Chondrocyte (in vitro differentiated cells): ENCODE data around the gene SLC25A21. TPM values are rescaled to one million over a fixed set of nuclear protein-coding genes. Genes with fewer than 3 reads are reported as not detected.

Experiments
- DNase-seq: peaks from one replicate; pipeline ENCODE4 v3.0.0; 2021; ENCODE audit warnings: mixed read lengths, low spot score
- H3K27ac Mint-ChIP-seq: one replicate; pipeline ENCODE4 v1.8.0; 2021; ENCODE audit warnings: mild to moderate bottlenecking, moderate library complexity, mixed read lengths; ENCODE audit not compliant: unreplicated experiment
- H3K27me3 Mint-ChIP-seq: 2 replicates; pipeline ENCODE4 v1.8.0; 2021; ENCODE audit warnings: low read depth, mixed read lengths
- H3K36me3 Mint-ChIP-seq: 2 replicates; pipeline ENCODE4 v1.8.0; 2021; ENCODE audit warnings: low read depth, mixed read lengths
- H3K4me1 Mint-ChIP-seq: 2 replicates; pipeline ENCODE4 v1.8.0; 2021; ENCODE audit warnings: low read depth, mild to moderate bottlenecking, mixed read lengths
- H3K4me3 Mint-ChIP-seq: one replicate; pipeline ENCODE4 v1.8.0; 2021; ENCODE audit warnings: mild to moderate bottlenecking, moderate library complexity, mixed read lengths; ENCODE audit not compliant: unreplicated experiment
- H3K9me3 Mint-ChIP-seq: 2 replicates; pipeline ENCODE4 v1.8.0; 2021; ENCODE audit warnings: low read depth, mixed read lengths
- CTCF ChIP-seq: fragments of 200-600 bp; sonication (generic); IDR thresholded peaks from 2 replicates; pipeline ENCODE4 v1.5.0; 2021; ENCODE audit warnings: antibody characterized with exemption, mild to moderate bottlenecking, moderate library complexity
- total RNA-seq: library from RNA; stranded (reverse); gene quantifications from 3 replicates; pipeline ENCODE4 v1.2.1, GENCODE V29; 2021

Gene SLC25A21
- total RNA-seq, 1 donor from 2014 or later, result 0.22 TPM

- no peak for DNase-seq
- Mint-ChIP-seq H3K4me1 (peaks cover 8% of the 10 kb centered on the region), H3K36me3 (no peaks in the 10 kb centered on the region), H3K4me3 (no peak overlapping the region), H3K27me3 (peaks cover 8% of the 10 kb centered on the region), H3K27ac (no peak overlapping the region), H3K9me3 (no peaks in the 10 kb centered on the region)
- TF ChIP-seq CTCF, result no peak
These were observed 227.9 kb downstream of the SLC25A21 start for GRCh38 chr14:36944307-36945010.

- no peak for DNase-seq
- TF ChIP-seq CTCF, result peak; percentile 73
- H3K4me3 Mint-ChIP-seq, result no peak overlapping the region
- H3K4me1 Mint-ChIP-seq, result peaks cover 8% of the 10 kb centered on the region
- peaks cover 16% of the 10 kb centered on the region for H3K27me3 Mint-ChIP-seq
- H3K36me3 Mint-ChIP-seq, result no peaks in the 10 kb centered on the region
- no peaks in the 10 kb centered on the region for H3K9me3 Mint-ChIP-seq
- no peak overlapping the region for H3K27ac Mint-ChIP-seq
These were observed 229.7 kb downstream of the SLC25A21 start for GRCh38 chr14:36942522-36943245.

GRCh38 chr14:36941783-36942521 lies 230.5 kb downstream of the SLC25A21 start:
- H3K4me3 Mint-ChIP-seq, result no peak overlapping the region
- DNase-seq, result no peak
- H3K4me1 Mint-ChIP-seq, result peaks cover 8% of the 10 kb centered on the region
- no peak overlapping the region for H3K27ac Mint-ChIP-seq
- H3K9me3 Mint-ChIP-seq, result no peaks in the 10 kb centered on the region
- TF ChIP-seq CTCF, result peak; percentile 98
- no peaks in the 10 kb centered on the region for H3K36me3 Mint-ChIP-seq
- H3K27me3 Mint-ChIP-seq, result peaks cover 16% of the 10 kb centered on the region

GRCh38 chr14:36940476-36940875 lies 231.9 kb downstream of the SLC25A21 start:
- no peak overlapping the region for H3K27ac Mint-ChIP-seq

More at GRCh38 chr14:36940476-36940875, 231.9 kb downstream of the SLC25A21 start:
- Mint-ChIP-seq H3K4me3 (no peak overlapping the region), H3K9me3 (no peaks in the 10 kb centered on the region), H3K27me3 (peaks cover 22% of the 10 kb centered on the region), H3K4me1 (peaks cover 8% of the 10 kb centered on the region), H3K36me3 (no peaks in the 10 kb centered on the region)
- TF ChIP-seq CTCF, result no peak
- no peak for DNase-seq
